Keratinocyte (primary cell): ENCODE results near the gene ZNF805. TPM values are rescaled to one million over a fixed set of nuclear protein-coding genes. Genes with fewer than 3 reads are reported as not detected.

Experiments
- DNase-seq: peaks from one replicate; pipeline ENCODE4 v3.0.0-alpha.2; 2011; ENCODE audit warnings: low read depth, missing footprints, low spot score
- FAIRE-seq: peaks from 2 replicates; lab custom pipeline; 2011; peaks lifted over from hg19 to GRCh38; lab: Jason Lieb, UNC
- H2AFZ ChIP-seq: 2 replicates; pipeline ENCODE4 v1.6.0; 2012; ENCODE audit warnings: low read length, control low read depth, inconsistent platforms; ENCODE audit not compliant: control insufficient read depth
- H3K27ac ChIP-seq: 2 replicates; pipeline ENCODE4 v1.5.1; 2011; ENCODE audit warnings: low read length; ENCODE audit not compliant: control insufficient read depth, insufficient read depth
- H3K27me3 ChIP-seq: 3 replicates; pipeline ENCODE4 v1.6.0; 2011; ENCODE audit warnings: low read length; ENCODE audit not compliant: control insufficient read depth, insufficient read depth; ENCODE audit errors: extremely low read depth
- H3K36me3 ChIP-seq, 2 experiments: 2 replicates in 1 of 2; 3 replicates in 1 of 2; pipeline ENCODE4 v1.5.1; 2011; ENCODE audit warnings: low read length in 2 of 2, mild to moderate bottlenecking in 1 of 2; ENCODE audit not compliant: control insufficient read depth in 2 of 2, insufficient read depth in 2 of 2; ENCODE audit errors: extremely low read depth in 1 of 2
- H3K4me1 ChIP-seq: 3 replicates; pipeline ENCODE4 v1.5.1; 2011; ENCODE audit warnings: low read length; ENCODE audit not compliant: control insufficient read depth, insufficient read depth; ENCODE audit errors: extremely low read depth
- H3K4me2 ChIP-seq: 3 replicates; pipeline ENCODE4 v1.6.0; 2011; ENCODE audit warnings: low read depth, low read length; ENCODE audit not compliant: control insufficient read depth, insufficient read depth; ENCODE audit errors: extremely low read depth
- H3K4me3 ChIP-seq, 3 experiments: fragments of 200-600 bp in 1 of 3; sonication (generic) in 1 of 3; 2 replicates in 2 of 3; 3 replicates in 1 of 3; pipeline ENCODE4 v1.5.1; 2011 to 2016; ENCODE audit warnings: low read length in 3 of 3, mild to moderate bottlenecking in 3 of 3, control low read depth in 2 of 3, inconsistent platforms in 1 of 3, low read depth in 1 of 3, mixed read lengths in 1 of 3, mixed run types in 1 of 3, moderate library complexity in 1 of 3; ENCODE audit not compliant: control insufficient read depth in 2 of 3, insufficient read depth in 2 of 3; ENCODE audit errors: extremely low read depth in 1 of 3
- H3K79me2 ChIP-seq: 2 replicates; pipeline ENCODE4 v1.6.0; 2012; ENCODE audit warnings: low read length; ENCODE audit not compliant: control insufficient read depth, insufficient read depth
- H3K9ac ChIP-seq: 3 replicates; pipeline ENCODE4 v1.6.0; 2011; ENCODE audit warnings: low read length; ENCODE audit not compliant: control insufficient read depth, insufficient read depth; ENCODE audit errors: extremely low read depth
- H3K9me1 ChIP-seq: 3 replicates; pipeline ENCODE4 v1.6.0; 2011; ENCODE audit warnings: low read length; ENCODE audit not compliant: control insufficient read depth, insufficient read depth; ENCODE audit errors: extremely low read depth
- H3K9me3 ChIP-seq: 2 replicates; pipeline ENCODE4 v1.5.1; 2012; ENCODE audit warnings: low read depth, low read length; ENCODE audit not compliant: control insufficient read depth
- H4K20me1 ChIP-seq: 3 replicates; pipeline ENCODE4 v1.6.0; 2011; ENCODE audit warnings: low read length; ENCODE audit not compliant: control insufficient read depth, insufficient read depth; ENCODE audit errors: extremely low read depth
- EZH2 ChIP-seq: IDR thresholded peaks from one replicate; pipeline ENCODE4 v1.6.1; 2012; ENCODE audit warnings: inconsistent platforms, mild to moderate bottlenecking, low read length, moderate library complexity
- dilution Hi-C: fragments of 300-500 bp; cut with MboI; formaldehyde crosslinking; loops from one replicate; pipeline ENCODE4 v1.7.0; 2020; ENCODE audit warnings: low sequenced_read_pairs; ENCODE audit not compliant: extremely low pct_ligation_motif_present
- polyA plus RNA-seq, 5 experiments: library from polyadenylated mRNA; depleted of rRNA in 3 of 5; stranded (reverse) in 3 of 5; stranded (forward) in 1 of 5; unstranded in 1 of 5; fragments of >200 nt; gene quantifications; 1 replicate in 1 of 5; 2 replicates in 3 of 5; 3 replicates in 1 of 5; pipeline versions ENCODE4 v1.2.1 to v1.2.3, GENCODE V29; 2011 to 2012; ENCODE audit warnings: missing spikeins in 2 of 5, low read depth in 1 of 5, low replicate concordance in 1 of 5
- TF ChIP-seq, protein P1 (sequence below), 3 experiments: IDR thresholded peaks in 1 of 3; conservative IDR thresholded peaks in 1 of 3; optimal IDR thresholded peaks in 1 of 3; 2 replicates in 2 of 3; 3 replicates in 1 of 3; pipeline versions ENCODE3 to v1.5.1; 2011; ENCODE audit warnings: low read length in 3 of 3, mild to moderate bottlenecking in 3 of 3, moderate library complexity in 2 of 3, control low read depth in 1 of 3, inconsistent platforms in 1 of 3; ENCODE audit not compliant: insufficient read depth in 2 of 3; ENCODE audit errors: extremely low read depth in 1 of 3

Gene ZNF805
- polyA plus RNA-seq, 1 donor (not counting 4 experiments of a cell fraction or from before 2014, with no cell fraction given), result 3.2 TPM

DNA sequence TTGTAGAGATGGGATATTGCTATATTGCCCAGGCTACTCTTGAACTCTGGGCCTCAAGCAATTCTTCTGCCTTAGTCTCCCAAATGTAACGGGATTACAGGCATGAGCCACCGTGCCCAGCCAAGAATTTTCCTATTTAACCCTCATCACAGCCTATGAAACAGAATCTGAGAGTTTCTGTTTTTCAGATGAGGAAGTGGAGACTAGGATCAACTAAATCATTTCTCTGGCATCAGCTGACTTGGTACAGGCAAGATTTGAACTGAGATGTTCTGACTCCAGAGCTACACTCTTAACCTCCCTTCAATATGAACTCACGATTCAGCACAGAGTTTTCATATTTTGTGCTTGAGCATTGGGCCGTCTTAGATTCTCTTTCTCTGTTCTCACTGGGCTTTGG is 47.9 kb downstream of the ZNF805 start:
- dilution Hi-C loops, result no loop called here

DNA sequence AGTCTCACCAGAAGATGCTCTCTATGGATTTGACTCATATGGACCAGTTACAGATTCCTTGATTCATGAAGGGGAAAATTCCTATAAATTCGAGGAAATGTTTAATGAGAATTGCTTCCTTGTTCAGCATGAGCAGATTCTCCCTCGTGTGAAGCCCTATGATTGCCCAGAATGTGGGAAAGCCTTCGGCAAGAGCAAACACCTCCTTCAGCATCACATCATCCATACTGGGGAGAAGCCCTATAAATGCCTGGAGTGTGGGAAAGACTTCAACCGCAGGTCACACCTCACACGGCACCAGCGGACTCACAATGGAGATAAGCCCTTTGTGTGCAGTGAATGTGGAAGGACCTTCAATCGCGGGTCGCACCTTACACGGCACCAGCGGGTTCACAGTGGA is 50.5 kb downstream of the ZNF805 start:
- H3K4me3 ChIP-seq, result no peak overlapping the region
- FAIRE-seq (no peak), DNase-seq (no peak)
- no peak overlapping the region for H2AFZ ChIP-seq
- TF ChIP-seq EZH2, result no peak
- TF ChIP-seq, protein P1, sequence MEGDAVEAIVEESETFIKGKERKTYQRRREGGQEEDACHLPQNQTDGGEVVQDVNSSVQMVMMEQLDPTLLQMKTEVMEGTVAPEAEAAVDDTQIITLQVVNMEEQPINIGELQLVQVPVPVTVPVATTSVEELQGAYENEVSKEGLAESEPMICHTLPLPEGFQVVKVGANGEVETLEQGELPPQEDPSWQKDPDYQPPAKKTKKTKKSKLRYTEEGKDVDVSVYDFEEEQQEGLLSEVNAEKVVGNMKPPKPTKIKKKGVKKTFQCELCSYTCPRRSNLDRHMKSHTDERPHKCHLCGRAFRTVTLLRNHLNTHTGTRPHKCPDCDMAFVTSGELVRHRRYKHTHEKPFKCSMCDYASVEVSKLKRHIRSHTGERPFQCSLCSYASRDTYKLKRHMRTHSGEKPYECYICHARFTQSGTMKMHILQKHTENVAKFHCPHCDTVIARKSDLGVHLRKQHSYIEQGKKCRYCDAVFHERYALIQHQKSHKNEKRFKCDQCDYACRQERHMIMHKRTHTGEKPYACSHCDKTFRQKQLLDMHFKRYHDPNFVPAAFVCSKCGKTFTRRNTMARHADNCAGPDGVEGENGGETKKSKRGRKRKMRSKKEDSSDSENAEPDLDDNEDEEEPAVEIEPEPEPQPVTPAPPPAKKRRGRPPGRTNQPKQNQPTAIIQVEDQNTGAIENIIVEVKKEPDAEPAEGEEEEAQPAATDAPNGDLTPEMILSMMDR (optimal IDR thresholded peaks at IDR 0.05 in 1 of 3, IDR thresholded peaks at IDR 0.05 in 1 of 3, conservative IDR thresholded peaks at IDR 0.05 in 1 of 3; ENCODE audit: extremely low read depth in 1 of 3, insufficient read depth in 2 of 3, low read length in 3 of 3), result no peak
- H3K79me2 ChIP-seq, result peaks cover 97% of the 10 kb centered on the region
- H3K9me1 ChIP-seq, result peaks cover 2% of the 10 kb centered on the region
- no peaks in the 10 kb centered on the region for H3K9me3 ChIP-seq
- H3K36me3 ChIP-seq, result peaks cover 35 to 62% of the 10 kb centered on the region in 2 experiments
- no peak overlapping the region for H3K27ac ChIP-seq
- dilution Hi-C loops, result no loop called here
- no peaks in the 10 kb centered on the region for H3K4me1 ChIP-seq
- peaks cover 6% of the 10 kb centered on the region for H4K20me1 ChIP-seq
- no peaks in the 10 kb centered on the region for H3K27me3 ChIP-seq
- no peak overlapping the region for H3K9ac ChIP-seq
- no peak overlapping the region for H3K4me2 ChIP-seq

More for the DNA sequence above, 47.9 kb downstream of the ZNF805 start:
- no peak overlapping the region for H3K4me2 ChIP-seq
- no peak overlapping the region for H3K4me3 ChIP-seq
- peaks cover 4% of the 10 kb centered on the region for H3K4me1 ChIP-seq
- no peak overlapping the region for H3K27ac ChIP-seq
- H3K9ac ChIP-seq, result no peak overlapping the region
- DNase-seq (no peak), FAIRE-seq (no peak)
- peaks cover 98% of the 10 kb centered on the region for H3K79me2 ChIP-seq
- peaks cover 6% of the 10 kb centered on the region for H4K20me1 ChIP-seq
- H3K9me1 ChIP-seq, result peaks cover 2% of the 10 kb centered on the region
- H3K36me3 ChIP-seq, result peaks cover 43 to 71% of the 10 kb centered on the region in 2 experiments
- TF ChIP-seq EZH2, result no peak
- TF ChIP-seq, protein P1 (optimal IDR thresholded peaks at IDR 0.05 in 1 of 3, IDR thresholded peaks at IDR 0.05 in 1 of 3, conservative IDR thresholded peaks at IDR 0.05 in 1 of 3; ENCODE audit: extremely low read depth in 1 of 3, insufficient read depth in 2 of 3, low read length in 3 of 3), result no peak
- H3K27me3 ChIP-seq, result no peaks in the 10 kb centered on the region
- no peaks in the 10 kb centered on the region for H3K9me3 ChIP-seq
- no peak overlapping the region for H2AFZ ChIP-seq
